ENCODE measurements around the gene GJC1.
"Not testable (repeated sequence)": the region's sequence is repeated elsewhere in the genome, so short reads cannot be mapped to it uniquely, and the experiment has no call there.

GJC1 gene

DNA sequence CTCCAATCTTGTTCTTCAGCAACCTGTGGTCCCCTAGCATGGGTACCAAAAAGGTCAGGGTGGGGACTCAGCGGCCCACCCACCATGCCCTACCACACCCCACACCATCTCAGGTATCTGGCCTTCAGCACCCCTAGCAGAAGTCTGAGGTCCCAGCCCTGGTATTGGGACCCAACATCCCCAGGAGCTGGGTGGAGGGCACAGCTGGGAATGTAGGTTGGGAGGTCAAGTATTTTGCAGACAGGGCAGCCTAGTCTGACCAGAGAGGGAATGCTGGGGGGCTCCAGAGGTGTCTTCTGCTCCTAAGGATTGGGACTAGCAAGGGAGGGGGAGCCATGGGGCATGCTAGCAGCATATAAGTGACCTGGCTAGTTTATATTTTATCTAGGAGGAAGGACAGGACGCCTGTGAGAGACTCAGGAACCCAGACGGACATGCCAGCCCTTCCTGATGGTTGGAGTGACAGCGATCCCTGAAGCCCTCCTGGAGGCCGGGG, 72.1 kb downstream of the GJC1 start:
- TF ChIP-seq, protein P1, sequence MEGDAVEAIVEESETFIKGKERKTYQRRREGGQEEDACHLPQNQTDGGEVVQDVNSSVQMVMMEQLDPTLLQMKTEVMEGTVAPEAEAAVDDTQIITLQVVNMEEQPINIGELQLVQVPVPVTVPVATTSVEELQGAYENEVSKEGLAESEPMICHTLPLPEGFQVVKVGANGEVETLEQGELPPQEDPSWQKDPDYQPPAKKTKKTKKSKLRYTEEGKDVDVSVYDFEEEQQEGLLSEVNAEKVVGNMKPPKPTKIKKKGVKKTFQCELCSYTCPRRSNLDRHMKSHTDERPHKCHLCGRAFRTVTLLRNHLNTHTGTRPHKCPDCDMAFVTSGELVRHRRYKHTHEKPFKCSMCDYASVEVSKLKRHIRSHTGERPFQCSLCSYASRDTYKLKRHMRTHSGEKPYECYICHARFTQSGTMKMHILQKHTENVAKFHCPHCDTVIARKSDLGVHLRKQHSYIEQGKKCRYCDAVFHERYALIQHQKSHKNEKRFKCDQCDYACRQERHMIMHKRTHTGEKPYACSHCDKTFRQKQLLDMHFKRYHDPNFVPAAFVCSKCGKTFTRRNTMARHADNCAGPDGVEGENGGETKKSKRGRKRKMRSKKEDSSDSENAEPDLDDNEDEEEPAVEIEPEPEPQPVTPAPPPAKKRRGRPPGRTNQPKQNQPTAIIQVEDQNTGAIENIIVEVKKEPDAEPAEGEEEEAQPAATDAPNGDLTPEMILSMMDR (IDR thresholded peaks at IDR 0.05), result no peak
- TF ChIP-seq ZFX (IDR thresholded peaks at IDR 0.05; ENCODE audit: borderline replicate concordance), result no peak
- no peak overlapping the region for H3K27ac ChIP-seq

DNA sequence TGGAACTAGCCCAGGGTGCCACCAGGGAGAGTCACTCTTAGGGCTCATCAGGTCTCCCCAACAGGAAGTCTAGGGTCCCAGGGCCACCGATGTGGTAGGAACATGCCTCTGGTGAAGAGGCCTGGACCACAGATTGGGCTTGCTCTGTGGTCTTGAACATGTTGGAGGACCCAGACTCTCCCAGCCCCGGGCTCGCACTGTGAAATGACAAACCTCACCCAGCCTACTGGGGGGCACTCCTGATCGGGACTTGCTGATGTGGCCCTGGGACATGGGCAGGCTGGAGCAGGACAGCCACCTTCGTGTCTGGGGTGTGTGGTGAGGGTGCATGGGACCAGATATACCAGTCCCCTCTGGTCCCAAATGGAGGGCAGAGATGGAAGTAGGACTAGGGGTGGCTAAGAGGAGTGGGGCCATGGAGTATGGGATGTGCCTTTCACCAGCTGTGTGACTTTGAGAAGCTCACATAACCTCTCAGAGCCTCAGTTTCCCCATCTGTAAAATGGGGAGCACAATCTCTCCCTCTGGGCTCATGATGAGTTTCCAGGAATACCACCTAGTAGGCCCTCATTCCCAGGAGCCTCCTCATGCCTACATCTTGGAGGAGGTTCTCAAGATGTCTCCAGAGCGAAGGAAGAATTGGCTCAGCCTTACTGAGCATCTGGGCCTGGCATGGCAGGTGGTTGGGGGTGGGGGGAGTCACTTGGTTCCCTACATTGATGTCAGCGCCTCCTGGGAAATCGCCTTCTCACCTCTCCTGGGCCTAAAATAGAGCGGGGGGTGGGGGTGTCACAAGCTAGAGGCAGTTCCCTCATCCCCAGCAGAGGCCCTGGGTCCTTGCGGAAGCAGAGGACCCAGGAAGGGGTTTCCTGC, 72.8 kb downstream of the GJC1 start:
- H3K27ac ChIP-seq, result no peak overlapping the region
- TF ChIP-seq, protein P1 (IDR thresholded peaks at IDR 0.05), result no peak
- no peak for TF ChIP-seq ZFX (IDR thresholded peaks at IDR 0.05; ENCODE audit: borderline replicate concordance)

DNA sequence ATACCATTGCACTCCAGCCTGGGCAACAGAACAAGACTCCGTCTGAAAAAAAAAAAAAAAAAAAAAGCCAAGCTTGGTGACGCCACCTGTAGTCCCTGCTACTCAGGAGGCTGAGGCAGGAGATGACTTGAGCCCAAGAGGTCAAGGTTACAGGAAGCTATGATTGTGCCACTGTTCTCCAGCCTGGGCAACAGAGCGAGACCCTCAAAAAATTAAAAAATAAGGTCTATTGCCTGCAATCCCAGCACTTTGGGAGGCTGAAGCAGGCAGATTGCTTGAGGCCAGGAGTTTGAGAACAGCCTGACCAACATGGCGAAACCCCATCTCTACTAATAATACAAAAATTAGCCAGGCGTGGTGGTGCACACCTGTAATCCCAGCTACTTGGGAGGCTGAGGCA, 74.9 kb downstream of the GJC1 start:
- H3K27ac ChIP-seq, result not testable (repeated sequence)

DNA sequence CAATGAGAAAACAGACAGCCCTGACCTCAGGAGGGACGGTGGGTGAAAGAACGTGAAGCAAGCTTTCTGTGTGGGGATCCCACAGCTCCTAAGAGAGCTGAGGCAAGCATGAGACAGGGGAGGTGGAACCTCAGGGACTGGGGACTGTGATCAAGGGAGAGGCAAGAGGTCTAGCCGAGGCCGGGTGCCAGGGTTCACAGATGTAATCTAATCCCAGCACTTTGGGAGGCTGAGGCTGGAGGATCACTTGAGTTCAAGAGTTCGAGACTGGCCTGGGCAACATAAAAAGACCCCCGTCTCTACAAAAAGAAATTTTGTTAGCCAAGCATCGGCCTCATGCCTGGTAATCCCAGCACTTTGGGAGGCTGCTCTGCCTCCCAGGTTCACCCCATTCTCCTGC, 75.8 kb downstream of the GJC1 start:
- H3K27ac ChIP-seq, result no peak overlapping the region
- TF ChIP-seq, protein P1 (IDR thresholded peaks at IDR 0.05), result no peak
- no peak for TF ChIP-seq ZFX (IDR thresholded peaks at IDR 0.05; ENCODE audit: borderline replicate concordance)

DNA sequence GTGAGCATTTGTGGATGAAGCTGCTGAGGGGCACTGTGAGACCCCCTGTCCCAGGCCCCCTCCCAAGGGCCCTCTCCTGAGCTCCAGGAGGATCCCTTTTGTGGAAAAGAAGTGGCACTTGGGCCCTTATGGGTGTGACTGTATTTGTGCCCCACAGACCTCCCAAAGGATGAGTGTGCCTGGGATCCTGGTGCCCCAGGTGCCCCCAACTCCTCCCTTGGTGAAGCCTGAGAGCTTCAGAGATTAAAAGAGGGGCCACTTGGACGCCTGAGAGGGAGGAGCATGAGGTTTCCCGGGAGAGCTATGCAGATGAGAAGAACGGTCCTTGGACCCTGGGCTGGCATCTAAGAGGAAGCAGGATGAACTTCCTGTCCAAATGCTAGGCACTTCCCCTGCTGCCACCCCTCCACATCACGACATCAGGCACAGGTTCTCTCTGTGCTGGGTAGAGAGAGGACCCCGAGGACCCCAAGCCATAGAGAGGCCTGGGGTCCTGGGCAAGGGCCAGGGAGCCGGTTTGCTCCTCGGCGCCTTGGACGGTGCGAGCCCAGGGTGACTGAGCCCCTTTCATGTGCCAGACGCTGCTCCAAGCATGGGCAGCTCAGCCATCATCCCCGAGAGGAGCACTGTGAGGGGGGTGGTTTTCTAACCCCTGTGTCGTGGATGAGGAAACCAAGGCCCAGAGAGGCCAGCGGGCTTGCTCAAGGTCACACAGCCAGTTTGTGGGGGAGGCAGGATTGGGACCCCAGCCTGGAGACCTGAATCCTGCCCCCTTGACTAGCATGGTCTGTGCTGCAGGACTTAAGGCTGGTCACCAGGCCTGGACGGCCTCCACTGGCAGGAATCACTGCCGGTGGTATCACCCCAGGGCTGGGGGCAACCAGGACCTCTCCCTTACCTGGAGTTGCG, 76.9 kb downstream of the GJC1 start:
- H3K27ac ChIP-seq, result no peak overlapping the region
- no peak for TF ChIP-seq ZFX (IDR thresholded peaks at IDR 0.05; ENCODE audit: borderline replicate concordance)
- TF ChIP-seq, protein P1 (IDR thresholded peaks at IDR 0.05), result no peak

DNA sequence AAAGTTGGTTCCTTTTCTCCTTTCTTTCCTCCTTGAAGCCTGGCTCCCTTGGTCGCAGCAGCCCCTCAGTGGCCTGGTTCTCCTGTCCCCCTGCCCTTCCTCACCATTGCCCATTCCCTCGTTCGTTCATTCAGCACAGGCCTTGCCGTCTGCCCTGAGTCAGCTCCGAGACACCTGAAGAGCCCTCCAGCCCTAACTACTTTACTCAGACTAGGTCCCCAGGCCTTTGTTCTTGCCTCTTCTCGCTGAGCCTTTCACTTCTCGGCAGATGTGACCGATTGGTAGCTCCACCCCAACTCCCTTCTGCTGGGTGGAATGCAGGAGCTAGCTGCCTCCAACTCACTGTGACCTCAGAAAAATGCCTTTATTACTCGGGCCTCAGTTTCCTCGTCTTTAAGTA, 78.3 kb downstream of the GJC1 start:
- TF ChIP-seq, protein P1 (IDR thresholded peaks at IDR 0.05), result no peak
- TF ChIP-seq ZFX (IDR thresholded peaks at IDR 0.05; ENCODE audit: borderline replicate concordance), result no peak
- no peak overlapping the region for H3K27ac ChIP-seq

DNA sequence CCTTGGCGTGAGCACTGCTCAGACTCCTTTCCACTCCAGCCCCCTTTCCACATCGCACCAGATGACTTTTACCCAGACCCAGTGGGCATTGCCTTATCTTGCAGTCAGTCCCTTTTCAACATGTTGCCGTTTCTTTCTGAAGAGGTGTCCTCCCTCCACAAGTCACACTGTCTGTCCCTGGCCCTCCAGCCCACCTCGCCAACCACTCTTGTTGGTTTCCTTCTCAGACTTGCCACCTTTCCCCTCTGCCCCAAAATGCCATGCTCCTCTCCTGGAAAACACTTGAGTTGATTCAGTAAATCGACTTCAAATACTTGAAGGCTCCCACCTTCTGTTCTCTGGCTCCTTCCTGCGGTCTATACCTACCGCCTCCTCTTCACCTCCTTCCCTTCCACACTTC, 78.8 kb downstream of the GJC1 start:
- no peak overlapping the region for H3K27ac ChIP-seq
- no peak for TF ChIP-seq ZFX (IDR thresholded peaks at IDR 0.05; ENCODE audit: borderline replicate concordance)
- TF ChIP-seq, protein P1 (IDR thresholded peaks at IDR 0.05), result no peak
